ENCODE data around the gene KCP. TPM values are rescaled to one million over a fixed set of nuclear protein-coding genes. Genes with fewer than 3 reads are reported as not detected.

Gene KCP
- total and polyA plus RNA-seq, 10 of the 15 experiments (the other 5 are each of a cell fraction or from before 2014, with no cell fraction given), result 0.05 to 7.8 (median 2.5) TPM

GRCh38 chr7:128918016-128918665 is 7.6 kb upstream of the KCP start:
- H3K27ac ChIP-seq (ENCODE audit: control insufficient read depth, insufficient read depth), result no peak overlapping the region
- no peak overlapping the region for H2AFZ ChIP-seq (ENCODE audit: control insufficient read depth, low read depth, low read length)
- CTCF ChIA-PET, result interaction anchor here (0.6 kb wide), 1 partner anchor 249 kb away, joined by 3 read pairs; no protein-coding TSS in a partner anchor
- H3K4me1 ChIP-seq (ENCODE audit: control insufficient read depth, insufficient read depth, low read length), result peaks cover 12% of the 10 kb centered on the region
- no peaks in the 10 kb centered on the region for H3K79me2 ChIP-seq (ENCODE audit: control insufficient read depth, insufficient read depth, low read length)
- DNase-seq (ENCODE audit: low read depth, low spot score), result no peak
- POLR2A ChIA-PET, result no interaction called here
- RAD21 ChIA-PET (ENCODE audit: unreplicated experiment), result no interaction called here
- SMC1A ChIA-PET (ENCODE audit: uncharacterized antibody, unreplicated experiment), result no interaction called here
- BruUV-seq (replicated peaks), result no TSS peak
- H3K36me3 ChIP-seq (ENCODE audit: control insufficient read depth in 2 of 2, insufficient read depth in 2 of 2, low read length in 1 of 2), result no peaks in the 10 kb centered on the region
- ATAC-seq, result no peak
- no peak for FAIRE-seq
- no peaks in the 10 kb centered on the region for H4K20me1 ChIP-seq (ENCODE audit: control insufficient read depth, insufficient read depth)
- no peaks in the 10 kb centered on the region for H3K27me3 ChIP-seq (replicated peaks in 1 of 2; ENCODE audit: control insufficient read depth in 2 of 2, insufficient read depth in 2 of 2, low read length in 1 of 2)
- 62% methylated on average over 8 of the region's 8 CpGs for WGBS (ENCODE audit: insufficient coverage, insufficient replicate concordance, low lambda C conversion rate, missing lambda C conversion rate)
- in situ Hi-C loops (cut with MboI) (no loop called here), intact Hi-C loops (cut with micrococcal nuclease; ENCODE audit: unreplicated experiment) (no loop called here)
- no peak overlapping the region for H3K4me3 ChIP-seq
- H3K9me3 ChIP-seq (replicated peaks; ENCODE audit: control insufficient read depth, insufficient read depth, low read length), result no peaks in the 10 kb centered on the region
- H3K9ac ChIP-seq (ENCODE audit: control insufficient read depth, insufficient read depth, low read length), result no peak overlapping the region
- H3K4me2 ChIP-seq (ENCODE audit: control insufficient read depth, insufficient read depth), result no peak overlapping the region
- TF ChIP-seq SP1 (IDR thresholded peaks at IDR 0.05; ENCODE audit: low read depth, low read length), result no peak
- no peak for TF ChIP-seq CHD2 (IDR thresholded peaks at IDR 0.05; ENCODE audit: borderline replicate concordance, low read depth, low read length)
- no peak for TF ChIP-seq TCF12 (IDR thresholded peaks at IDR 0.05; ENCODE audit: low read depth, low read length)
- TF ChIP-seq RELA (IDR thresholded peaks at IDR 0.05; ENCODE audit: borderline replicate concordance, partially characterized antibody), result no peak
- TF ChIP-seq, protein P1, sequence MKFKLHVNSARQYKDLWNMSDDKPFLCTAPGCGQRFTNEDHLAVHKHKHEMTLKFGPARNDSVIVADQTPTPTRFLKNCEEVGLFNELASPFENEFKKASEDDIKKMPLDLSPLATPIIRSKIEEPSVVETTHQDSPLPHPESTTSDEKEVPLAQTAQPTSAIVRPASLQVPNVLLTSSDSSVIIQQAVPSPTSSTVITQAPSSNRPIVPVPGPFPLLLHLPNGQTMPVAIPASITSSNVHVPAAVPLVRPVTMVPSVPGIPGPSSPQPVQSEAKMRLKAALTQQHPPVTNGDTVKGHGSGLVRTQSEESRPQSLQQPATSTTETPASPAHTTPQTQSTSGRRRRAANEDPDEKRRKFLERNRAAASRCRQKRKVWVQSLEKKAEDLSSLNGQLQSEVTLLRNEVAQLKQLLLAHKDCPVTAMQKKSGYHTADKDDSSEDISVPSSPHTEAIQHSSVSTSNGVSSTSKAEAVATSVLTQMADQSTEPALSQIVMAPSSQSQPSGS (IDR thresholded peaks at IDR 0.05; ENCODE audit: low read length), result no peak
- no peak for TF ChIP-seq KAT2A (conservative IDR thresholded peaks at IDR 0.05; ENCODE audit: control insufficient read depth, low read depth, low read length)
- no peak for TF ChIP-seq CEBPB (IDR thresholded peaks at IDR 0.05; ENCODE audit: borderline replicate concordance in 1 of 2, low read depth in 2 of 2, low read length in 2 of 2)
- no peak for TF ChIP-seq IRF4 (IDR thresholded peaks at IDR 0.05; ENCODE audit: low read depth, low read length)
- TF ChIP-seq ZNF217 (IDR thresholded peaks at IDR 0.05), result no peak
- no peak for TF ChIP-seq TAF1 (IDR thresholded peaks at IDR 0.05; ENCODE audit: borderline replicate concordance, low read depth, low read length)
- TF ChIP-seq, protein P2, sequence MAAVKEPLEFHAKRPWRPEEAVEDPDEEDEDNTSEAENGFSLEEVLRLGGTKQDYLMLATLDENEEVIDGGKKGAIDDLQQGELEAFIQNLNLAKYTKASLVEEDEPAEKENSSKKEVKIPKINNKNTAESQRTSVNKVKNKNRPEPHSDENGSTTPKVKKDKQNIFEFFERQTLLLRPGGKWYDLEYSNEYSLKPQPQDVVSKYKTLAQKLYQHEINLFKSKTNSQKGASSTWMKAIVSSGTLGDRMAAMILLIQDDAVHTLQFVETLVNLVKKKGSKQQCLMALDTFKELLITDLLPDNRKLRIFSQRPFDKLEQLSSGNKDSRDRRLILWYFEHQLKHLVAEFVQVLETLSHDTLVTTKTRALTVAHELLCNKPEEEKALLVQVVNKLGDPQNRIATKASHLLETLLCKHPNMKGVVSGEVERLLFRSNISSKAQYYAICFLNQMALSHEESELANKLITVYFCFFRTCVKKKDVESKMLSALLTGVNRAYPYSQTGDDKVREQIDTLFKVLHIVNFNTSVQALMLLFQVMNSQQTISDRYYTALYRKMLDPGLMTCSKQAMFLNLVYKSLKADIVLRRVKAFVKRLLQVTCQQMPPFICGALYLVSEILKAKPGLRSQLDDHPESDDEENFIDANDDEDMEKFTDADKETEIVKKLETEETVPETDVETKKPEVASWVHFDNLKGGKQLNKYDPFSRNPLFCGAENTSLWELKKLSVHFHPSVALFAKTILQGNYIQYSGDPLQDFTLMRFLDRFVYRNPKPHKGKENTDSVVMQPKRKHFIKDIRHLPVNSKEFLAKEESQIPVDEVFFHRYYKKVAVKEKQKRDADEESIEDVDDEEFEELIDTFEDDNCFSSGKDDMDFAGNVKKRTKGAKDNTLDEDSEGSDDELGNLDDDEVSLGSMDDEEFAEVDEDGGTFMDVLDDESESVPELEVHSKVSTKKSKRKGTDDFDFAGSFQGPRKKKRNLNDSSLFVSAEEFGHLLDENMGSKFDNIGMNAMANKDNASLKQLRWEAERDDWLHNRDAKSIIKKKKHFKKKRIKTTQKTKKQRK (IDR thresholded peaks at IDR 0.05; ENCODE audit: low read depth, low read length), result no peak
- no peak for TF ChIP-seq NR2C2 (IDR thresholded peaks at IDR 0.05; ENCODE audit: borderline replicate concordance, control insufficient read depth, insufficient read length, low read depth)
- TF ChIP-seq LARP7 (IDR thresholded peaks at IDR 0.05), result no peak
- TF ChIP-seq, protein P3, sequence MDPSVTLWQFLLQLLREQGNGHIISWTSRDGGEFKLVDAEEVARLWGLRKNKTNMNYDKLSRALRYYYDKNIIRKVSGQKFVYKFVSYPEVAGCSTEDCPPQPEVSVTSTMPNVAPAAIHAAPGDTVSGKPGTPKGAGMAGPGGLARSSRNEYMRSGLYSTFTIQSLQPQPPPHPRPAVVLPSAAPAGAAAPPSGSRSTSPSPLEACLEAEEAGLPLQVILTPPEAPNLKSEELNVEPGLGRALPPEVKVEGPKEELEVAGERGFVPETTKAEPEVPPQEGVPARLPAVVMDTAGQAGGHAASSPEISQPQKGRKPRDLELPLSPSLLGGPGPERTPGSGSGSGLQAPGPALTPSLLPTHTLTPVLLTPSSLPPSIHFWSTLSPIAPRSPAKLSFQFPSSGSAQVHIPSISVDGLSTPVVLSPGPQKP (IDR thresholded peaks at IDR 0.05; ENCODE audit: low read depth, low read length), result no peak

Measured in GM12878 (cell line).